WTC11 (cell line): ENCODE data around the gene IRF3. TPM values are rescaled to one million over a fixed set of nuclear protein-coding genes. Genes with fewer than 3 reads are reported as not detected.
A peak's percentile ranks its signal among the peaks of the same experiment; 100 is the strongest.

Experiments
- ATAC-seq: fragments of 200-7000 bp; cut with Tn5 transposase; 2 replicates; pipeline ENCODE4 v1.10.0; 2021; ENCODE audit warnings: mild to moderate bottlenecking, moderate library complexity
- CTCF ChIA-PET: fragments of 300-600 bp; sonication (Branson Sonifier 250); formaldehyde crosslinking; loops from one replicate; lab custom pipeline; 2021; ENCODE audit warnings: antibody characterized with exemption; lab: Charles Lee
- POLR2A ChIA-PET: fragments of 350-600 bp; sonication (Branson Sonifier 250); formaldehyde crosslinking; loops from one replicate; lab custom pipeline; 2021; ENCODE audit warnings: antibody characterized with exemption; lab: Charles Lee
- DNase-seq: peaks from one replicate; pipeline ENCODE4 v3.0.0; 2021; ENCODE audit warnings: low spot score
- H3K27ac Mint-ChIP-seq: 2 replicates; pipeline ENCODE4 v1.8.0; 2021; ENCODE audit warnings: mixed read lengths
- H3K27me3 Mint-ChIP-seq: 2 replicates; pipeline ENCODE4 v1.8.0; 2021; ENCODE audit warnings: low read depth, mild to moderate bottlenecking, moderate library complexity, mixed read lengths
- H3K36me3 Mint-ChIP-seq: 2 replicates; pipeline ENCODE4 v1.8.0; 2021; ENCODE audit warnings: mixed read lengths
- H3K4me1 Mint-ChIP-seq: 2 replicates; pipeline ENCODE4 v1.8.0; 2022; ENCODE audit warnings: mixed read lengths
- H3K4me3 Mint-ChIP-seq: 2 replicates; pipeline ENCODE4 v1.8.0; 2021; ENCODE audit warnings: mild to moderate bottlenecking, moderate library complexity, mixed read lengths
- H3K9me3 Mint-ChIP-seq: 2 replicates; pipeline ENCODE4 v1.8.0; 2021; ENCODE audit warnings: mixed read lengths
- ARID4B ChIP-seq: sonication (generic); formaldehyde crosslinking; IDR thresholded peaks from 2 replicates; pipeline ENCODE4 v1.8.0; 2023; ENCODE audit warnings: missing genetic modification reagents, mild to moderate bottlenecking, borderline replicate concordance
- ATF2 ChIP-seq: sonication (generic); formaldehyde crosslinking; IDR thresholded peaks from 2 replicates; pipeline ENCODE4 v1.8.1; 2022; ENCODE audit warnings: low read depth, missing genetic modification reagents, borderline replicate concordance
- ATF3 ChIP-seq: sonication (generic); formaldehyde crosslinking; conservative IDR thresholded peaks from 2 replicates; pipeline ENCODE4 v1.8.1; 2022; ENCODE audit warnings: mild to moderate bottlenecking, missing genetic modification reagents
- CBFB ChIP-seq: sonication (generic); formaldehyde crosslinking; IDR thresholded peaks from 2 replicates; pipeline ENCODE4 v1.8.1; 2022; ENCODE audit warnings: mild to moderate bottlenecking, low read depth, missing genetic modification reagents
- CTCF ChIP-seq: fragments of 200-600 bp; IDR thresholded peaks from 2 replicates; pipeline ENCODE4 v1.8.0; 2022; ENCODE audit warnings: antibody characterized with exemption
- GRHL2 ChIP-seq: fragments of 250-450 bp; sonication (Bioruptor Pico); IDR thresholded peaks from 2 replicates; pipeline ENCODE4 v1.8.0; 2022; ENCODE audit warnings: mild to moderate bottlenecking, moderate library complexity; ENCODE audit not compliant: insufficient replicate concordance, severe bottlenecking
- KAT7 ChIP-seq: sonication (generic); formaldehyde crosslinking; IDR thresholded peaks from 2 replicates; pipeline ENCODE4 v1.8.1; 2023; ENCODE audit warnings: missing genetic modification reagents, mild to moderate bottlenecking, borderline replicate concordance
- MLX ChIP-seq: sonication (generic); formaldehyde crosslinking; IDR thresholded peaks from 2 replicates; pipeline ENCODE4 v1.8.1; 2023; ENCODE audit warnings: mild to moderate bottlenecking, missing genetic modification reagents, moderate library complexity
- MYBL2 ChIP-seq: sonication (generic); formaldehyde crosslinking; IDR thresholded peaks from 2 replicates; pipeline ENCODE4 v1.8.1; 2023; ENCODE audit warnings: mild to moderate bottlenecking, moderate library complexity, missing genetic modification reagents
- NFATC4 ChIP-seq: fragments of 250-450 bp; sonication (Bioruptor Pico); IDR thresholded peaks from 2 replicates; pipeline ENCODE4 v1.9.0; 2021; ENCODE audit warnings: mild to moderate bottlenecking
- NFYB ChIP-seq: sonication (generic); formaldehyde crosslinking; conservative IDR thresholded peaks from 2 replicates; pipeline ENCODE4 v1.8.0; 2022; ENCODE audit warnings: low read depth, missing genetic modification reagents
- NR2C2 ChIP-seq: sonication (generic); formaldehyde crosslinking; IDR thresholded peaks from 2 replicates; pipeline ENCODE4 v1.8.0; 2022; ENCODE audit warnings: mild to moderate bottlenecking, missing genetic modification reagents
- RELA ChIP-seq: sonication (generic); formaldehyde crosslinking; IDR thresholded peaks from 2 replicates; pipeline ENCODE4 v1.8.1; 2022; ENCODE audit warnings: missing genetic modification reagents, mild to moderate bottlenecking, borderline replicate concordance
- SMAD4 ChIP-seq: sonication (generic); formaldehyde crosslinking; IDR thresholded peaks from 2 replicates; pipeline ENCODE4 v1.8.0; 2022; ENCODE audit warnings: mild to moderate bottlenecking, missing genetic modification reagents
- SOX15 ChIP-seq: fragments of 250-450 bp; sonication (Bioruptor Pico); IDR thresholded peaks from 2 replicates; pipeline ENCODE4 v1.9.0; 2021; ENCODE audit warnings: mild to moderate bottlenecking
- TCF7 ChIP-seq: sonication (generic); formaldehyde crosslinking; IDR thresholded peaks from 2 replicates; pipeline ENCODE4 v1.8.0; 2022; ENCODE audit warnings: mild to moderate bottlenecking, low read depth, missing genetic modification reagents, moderate library complexity
- TP53 ChIP-seq: sonication (generic); formaldehyde crosslinking; IDR thresholded peaks from 2 replicates; pipeline ENCODE4 v1.8.1; 2023; ENCODE audit warnings: mild to moderate bottlenecking, missing genetic modification reagents
- ZBTB43 ChIP-seq: sonication (generic); formaldehyde crosslinking; IDR thresholded peaks from 2 replicates; pipeline ENCODE4 v1.8.1; 2023; ENCODE audit warnings: mild to moderate bottlenecking, missing genetic modification reagents
- ZNF138 ChIP-seq: sonication (generic); formaldehyde crosslinking; conservative IDR thresholded peaks from 2 replicates; pipeline ENCODE4 v1.8.1; 2022; ENCODE audit warnings: mild to moderate bottlenecking, moderate library complexity, missing genetic modification reagents
- ZNF263 ChIP-seq: sonication (generic); formaldehyde crosslinking; IDR thresholded peaks from 2 replicates; pipeline ENCODE4 v1.8.1; 2022; ENCODE audit warnings: low read depth, mild to moderate bottlenecking, moderate library complexity, missing genetic modification reagents
- ZNF317 ChIP-seq: sonication (generic); formaldehyde crosslinking; IDR thresholded peaks from 2 replicates; pipeline ENCODE4 v1.8.1; 2023; ENCODE audit warnings: low read depth, mild to moderate bottlenecking, moderate library complexity, missing genetic modification reagents, borderline replicate concordance
- ZNF425 ChIP-seq: fragments of 250-450 bp; sonication (Bioruptor Pico); conservative IDR thresholded peaks from 2 replicates; pipeline ENCODE4 v1.9.0; 2021; ENCODE audit warnings: mild to moderate bottlenecking
- ZSCAN18 ChIP-seq: fragments of 250-450 bp; sonication (Bioruptor Pico); IDR thresholded peaks from 2 replicates; pipeline ENCODE4 v2.1.2; 2022; ENCODE audit warnings: mild to moderate bottlenecking, moderate library complexity
- total RNA-seq: library from RNA; stranded (reverse); gene quantifications from 3 replicates; pipeline ENCODE4 v1.2.3, GENCODE V29; 2021

Gene IRF3
- total RNA-seq, 1 experiment from 2014 or later = 165 TPM

- Mint-ChIP-seq H3K4me1 (peaks cover 43% of the 10 kb centered on the region), H3K4me3 (peak overlapping the region; percentile 93), H3K36me3 (peaks cover 37% of the 10 kb centered on the region), H3K9me3 (peaks cover 3% of the 10 kb centered on the region), H3K27ac (peak overlapping the region; percentile 96), H3K27me3 (no peaks in the 10 kb centered on the region)
- CTCF ChIA-PET = interaction anchor here (1.0 to 3.8 kb wide), 12 partner anchors 9 to 123 kb away, joined by 3 to 19 read pairs (median 6); partner anchors contain the start of genes AP2A1, FUZ, PRMT1 and SCAF1
- no peak for DNase-seq
- peak; percentile 0 for ATAC-seq
- POLR2A ChIA-PET = interaction anchor here (0.6 to 5.9 kb wide), 10 partner anchors 9 to 77 kb away, joined by 3 to 38 read pairs (median 4); partner anchors contain the start of genes AP2A1, PRMT1 and RRAS
- TF ChIP-seq ARID4B (CRISPR knock-in tag) (no peak), ZNF425 (CRISPR knock-in tag) (no peak), SMAD4 (no peak), GRHL2 (CRISPR knock-in tag) (no peak), ATF2 (CRISPR knock-in tag) (no peak), NFYB (CRISPR knock-in tag) (no peak), ZNF138 (CRISPR knock-in tag) (no peak), SOX15 (CRISPR knock-in tag) (no peak), ZBTB43 (CRISPR knock-in tag) (no peak), RELA (CRISPR knock-in tag) (peak; percentile 7; the same call in 1 of the 2 replicates), TP53 (peak; percentile 37; the same call in 1 of the 2 replicates), ZSCAN18 (no peak), MLX (CRISPR knock-in tag) (no peak), ATF3 (CRISPR knock-in tag) (no peak), CBFB (CRISPR knock-in tag) (no peak), ZNF317 (CRISPR knock-in tag) (no peak), NR2C2 (CRISPR knock-in tag) (no peak), TCF7 (CRISPR knock-in tag) (no peak), KAT7 (CRISPR knock-in tag) (0 out of 2 replicates have a peak, but pooled peaks have one; percentile 61), MYBL2 (no peak), ZNF263 (no peak), NFATC4 (CRISPR knock-in tag) (no peak), CTCF (peak; percentile 6; the same call in 1 of the 2 replicates)
These were observed 24.5 kb upstream of the IRF3 start for GRCh38 chr19:49690079-49690655.
